ENCODE measurements around the gene CCDC14. TPM values are rescaled to one million over a fixed set of nuclear protein-coding genes. Genes with fewer than 3 reads are reported as not detected.

The CCDC14 gene
- total RNA-seq, 1 donor from 2014 or later: 30.1 TPM

DNA sequence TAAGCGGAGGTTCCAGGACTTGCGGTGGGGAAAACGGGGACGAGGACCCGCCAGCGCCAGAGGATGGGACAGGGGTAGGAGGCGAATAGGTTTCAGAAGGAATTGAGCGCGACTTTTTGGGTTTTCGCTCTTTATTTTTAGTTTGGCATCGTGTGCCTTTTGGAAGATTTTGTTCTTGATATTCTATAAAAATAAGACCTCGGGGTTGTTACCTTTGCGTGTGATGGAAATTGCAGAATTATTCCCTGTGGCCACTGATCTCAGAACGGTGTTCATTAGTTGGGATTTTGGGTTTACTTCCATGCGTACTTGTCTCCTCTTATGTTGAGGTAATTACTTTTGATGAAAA is 453 bp upstream of the CCDC14 start:
- CTCF ChIA-PET: interaction anchor here (0.6 kb wide), 1 partner anchor 9 kb away, joined by 3 read pairs; no protein-coding TSS in a partner anchor

DNA sequence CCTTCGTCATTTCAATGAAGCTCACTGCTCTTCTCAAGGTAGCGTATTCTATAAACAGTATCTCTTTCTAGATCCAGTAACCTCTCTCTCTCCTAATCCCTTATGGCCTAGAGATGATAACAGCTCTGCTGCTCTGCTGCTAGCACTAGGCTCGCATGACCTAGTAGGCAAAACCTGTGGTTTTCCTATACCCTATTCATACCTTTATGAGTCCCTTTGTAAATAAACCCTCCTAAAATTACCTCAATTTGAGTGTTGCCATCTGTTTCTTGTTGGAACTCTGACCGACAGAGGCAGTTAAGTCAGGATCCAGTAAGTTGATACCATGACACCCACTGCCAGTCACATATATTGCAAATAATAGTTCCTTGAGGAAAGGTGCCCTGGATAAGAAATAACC is 7.3 kb downstream of the CCDC14 start:
- peaks cover 9% of the 10 kb centered on the region for H3K4me1 Mint-ChIP-seq
- H3K27me3 Mint-ChIP-seq: no peaks in the 10 kb centered on the region
- POLR2A ChIA-PET: no interaction called here
- CTCF ChIA-PET: no interaction called here
- DNase-seq: no peak
- no peak for ATAC-seq (ENCODE audit: low read depth)
- intact Hi-C loops (cut with micrococcal nuclease): no loop called here
- no peaks in the 10 kb centered on the region for H3K9me3 Mint-ChIP-seq
- TF ChIP-seq, protein P1, sequence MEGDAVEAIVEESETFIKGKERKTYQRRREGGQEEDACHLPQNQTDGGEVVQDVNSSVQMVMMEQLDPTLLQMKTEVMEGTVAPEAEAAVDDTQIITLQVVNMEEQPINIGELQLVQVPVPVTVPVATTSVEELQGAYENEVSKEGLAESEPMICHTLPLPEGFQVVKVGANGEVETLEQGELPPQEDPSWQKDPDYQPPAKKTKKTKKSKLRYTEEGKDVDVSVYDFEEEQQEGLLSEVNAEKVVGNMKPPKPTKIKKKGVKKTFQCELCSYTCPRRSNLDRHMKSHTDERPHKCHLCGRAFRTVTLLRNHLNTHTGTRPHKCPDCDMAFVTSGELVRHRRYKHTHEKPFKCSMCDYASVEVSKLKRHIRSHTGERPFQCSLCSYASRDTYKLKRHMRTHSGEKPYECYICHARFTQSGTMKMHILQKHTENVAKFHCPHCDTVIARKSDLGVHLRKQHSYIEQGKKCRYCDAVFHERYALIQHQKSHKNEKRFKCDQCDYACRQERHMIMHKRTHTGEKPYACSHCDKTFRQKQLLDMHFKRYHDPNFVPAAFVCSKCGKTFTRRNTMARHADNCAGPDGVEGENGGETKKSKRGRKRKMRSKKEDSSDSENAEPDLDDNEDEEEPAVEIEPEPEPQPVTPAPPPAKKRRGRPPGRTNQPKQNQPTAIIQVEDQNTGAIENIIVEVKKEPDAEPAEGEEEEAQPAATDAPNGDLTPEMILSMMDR (IDR thresholded peaks at IDR 0.05): no peak
- H3K4me3 Mint-ChIP-seq: no peak overlapping the region
- H3K36me3 Mint-ChIP-seq (ENCODE audit: low read depth): peaks cover 23% of the 10 kb centered on the region
- no peak overlapping the region for H3K27ac Mint-ChIP-seq

More for the DNA sequence above, 453 bp upstream of the CCDC14 start:
- TF ChIP-seq, protein P1 (IDR thresholded peaks at IDR 0.05): no peak
- H3K4me3 Mint-ChIP-seq: peak overlapping the region; percentile 98
- intact Hi-C loops (cut with micrococcal nuclease): loop anchor here (10.0 kb wide), 1 partner anchor 377 kb away; the partner anchor contains the start of gene HACD2
- peaks cover 8% of the 10 kb centered on the region for H3K36me3 Mint-ChIP-seq (ENCODE audit: low read depth)
- peak overlapping the region; percentile 87 for H3K27ac Mint-ChIP-seq
- no peak for ATAC-seq (ENCODE audit: low read depth)
- no peak for DNase-seq
- H3K9me3 Mint-ChIP-seq: no peaks in the 10 kb centered on the region
- H3K27me3 Mint-ChIP-seq: peaks cover 9% of the 10 kb centered on the region
- H3K4me1 Mint-ChIP-seq: peaks cover 20% of the 10 kb centered on the region
- POLR2A ChIA-PET: no interaction called here

DNA sequence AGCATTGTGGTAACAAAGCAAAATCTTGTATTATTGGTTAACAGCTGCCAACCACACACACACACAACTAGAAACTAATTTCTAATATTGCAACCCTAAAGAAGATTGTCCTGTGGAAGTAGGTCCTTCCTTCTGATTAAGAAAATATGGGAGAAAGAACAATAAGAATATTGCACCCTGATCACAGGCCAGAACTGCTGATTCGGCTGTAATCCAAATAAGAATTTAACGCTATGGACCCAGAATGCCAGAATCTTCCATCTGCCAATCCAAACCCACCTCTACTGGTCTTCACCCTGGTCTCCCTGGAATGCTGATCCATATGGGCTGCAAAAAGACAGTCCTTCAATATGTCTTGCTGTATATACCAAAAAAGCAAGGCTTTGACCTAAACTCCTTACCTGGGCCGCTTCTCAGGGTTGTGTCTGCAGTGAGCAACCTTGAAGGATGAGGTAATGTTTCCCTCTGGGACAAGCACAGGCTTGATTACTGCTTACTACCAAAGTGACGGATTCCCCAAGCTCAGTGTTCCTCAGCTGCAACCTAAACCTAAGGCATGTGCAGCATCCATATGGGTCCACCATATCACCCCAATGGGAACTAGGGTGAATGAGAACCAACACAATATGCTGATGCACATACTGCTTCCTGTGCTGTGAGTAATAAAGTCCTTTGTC is 8.0 kb downstream of the CCDC14 start:
- POLR2A ChIA-PET: no interaction called here
- Mint-ChIP-seq H3K27me3 (no peaks in the 10 kb centered on the region), H3K36me3 (ENCODE audit: low read depth) (peaks cover 27% of the 10 kb centered on the region), H3K4me1 (peaks cover 6% of the 10 kb centered on the region), H3K27ac (no peak overlapping the region), H3K4me3 (no peak overlapping the region), H3K9me3 (no peaks in the 10 kb centered on the region)
- ATAC-seq (ENCODE audit: low read depth) (no peak), DNase-seq (no peak)
- intact Hi-C loops (cut with micrococcal nuclease): no loop called here
- CTCF ChIA-PET: interaction anchor here (0.6 kb wide), 2 partner anchors 8 to 15 kb away, joined by 3 read pairs; partner anchors contain the start of gene CCDC14
- TF ChIP-seq, protein P1 (IDR thresholded peaks at IDR 0.05): no peak

DNA sequence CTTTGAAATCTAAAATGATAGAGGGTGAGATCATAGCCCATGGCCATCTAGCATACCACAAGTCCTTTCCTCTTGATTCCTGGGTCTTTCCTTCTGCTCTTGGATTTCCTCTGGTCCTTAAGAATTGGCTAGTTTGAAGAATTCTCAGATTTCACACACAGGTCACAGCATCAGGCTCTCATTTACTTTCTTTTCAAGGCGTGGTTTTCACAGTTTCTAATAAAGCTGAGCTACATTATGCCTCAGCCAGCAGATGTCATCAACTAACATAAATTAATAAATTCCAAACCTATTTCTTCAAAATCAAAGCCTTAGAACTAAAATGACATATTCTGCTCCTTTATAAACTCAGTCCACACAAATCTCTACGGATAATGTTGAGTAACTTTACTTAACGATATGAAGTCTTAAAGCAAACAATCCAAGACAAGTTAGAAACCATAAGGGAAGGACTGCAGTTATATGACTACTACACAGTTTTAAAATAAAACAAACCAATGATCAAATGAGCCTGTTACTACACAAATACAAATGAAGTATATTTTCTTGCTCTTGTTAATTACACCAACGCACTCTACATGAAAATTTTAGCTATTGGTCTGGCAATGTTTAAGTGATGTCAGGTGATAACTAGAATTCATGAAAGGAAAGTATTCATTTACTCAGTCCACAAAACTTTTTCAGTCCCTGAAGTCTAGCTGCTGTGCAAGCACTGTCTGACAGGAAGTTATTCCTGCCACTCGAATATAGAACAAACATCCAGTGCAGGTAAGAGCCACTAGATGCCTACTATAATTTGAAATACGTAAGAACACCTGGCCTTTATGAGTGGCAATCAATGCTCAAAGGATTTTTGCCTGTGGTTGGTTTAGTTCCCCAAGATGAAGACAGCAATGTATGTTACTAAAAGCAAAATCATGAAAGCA is 9.2 kb downstream of the CCDC14 start:
- POLR2A ChIA-PET: no interaction called here
- intact Hi-C loops (cut with micrococcal nuclease): no loop called here
- CTCF ChIA-PET: interaction anchor here (0.6 kb wide), 1 partner anchor 16 kb away, joined by 3 read pairs; no protein-coding TSS in a partner anchor
- DNase-seq: no peak
- Mint-ChIP-seq H3K27ac (no peak overlapping the region), H3K4me3 (no peak overlapping the region), H3K36me3 (ENCODE audit: low read depth) (peaks cover 30% of the 10 kb centered on the region), H3K4me1 (peaks cover 6% of the 10 kb centered on the region), H3K27me3 (no peaks in the 10 kb centered on the region), H3K9me3 (no peaks in the 10 kb centered on the region)
- TF ChIP-seq, protein P1 (IDR thresholded peaks at IDR 0.05): no peak
- ATAC-seq (ENCODE audit: low read depth): no peak

DNA sequence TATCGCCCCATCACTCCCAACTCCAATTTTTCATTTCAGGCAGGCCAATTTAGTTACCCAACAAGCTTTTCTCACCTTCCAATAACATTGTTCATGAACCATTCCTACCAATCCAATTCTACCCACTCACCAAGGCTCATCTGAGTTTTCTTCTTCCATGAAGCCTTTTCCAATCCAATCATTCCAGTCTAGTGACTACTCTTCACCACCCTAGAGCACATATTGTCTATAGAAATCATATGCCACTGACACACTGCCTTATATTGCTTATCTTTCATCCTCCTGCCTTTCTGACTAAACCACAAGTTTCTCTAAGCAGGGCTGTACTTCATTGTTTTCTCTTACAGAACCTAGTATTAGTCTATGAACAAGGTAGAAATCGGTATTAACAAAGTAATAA is 11.4 kb downstream of the CCDC14 start:
- Mint-ChIP-seq H3K36me3 (ENCODE audit: low read depth) (peaks cover 30% of the 10 kb centered on the region), H3K27ac (no peak overlapping the region), H3K9me3 (no peaks in the 10 kb centered on the region), H3K4me3 (no peak overlapping the region), H3K4me1 (peaks cover 6% of the 10 kb centered on the region), H3K27me3 (no peaks in the 10 kb centered on the region)
- ATAC-seq (ENCODE audit: low read depth) (no peak), DNase-seq (no peak)
- intact Hi-C loops (cut with micrococcal nuclease): no loop called here
- TF ChIP-seq, protein P1 (IDR thresholded peaks at IDR 0.05): no peak
- ChIA-PET POLR2A (no interaction called here), CTCF (no interaction called here)
